HUES48 (cell line): Measurements from ENCODE around the gene NCKAP1.
"Not testable (repeated sequence)": the region's sequence is repeated elsewhere in the genome, so short reads cannot be mapped to it uniquely, and the experiment has no call there.

Experiments
- H3K27ac ChIP-seq: one replicate; pipeline ENCODE4 v1.7.0; 2013; ENCODE audit warnings: low read depth, low read length, inconsistent platforms
- H3K27me3 ChIP-seq: 2 replicates; pipeline ENCODE4 v1.6.1; 2013; ENCODE audit warnings: mild to moderate bottlenecking, low read length; ENCODE audit not compliant: control insufficient read depth, insufficient read depth
- H3K36me3 ChIP-seq: 2 replicates; pipeline ENCODE4 v1.6.1; 2013; ENCODE audit warnings: low read length; ENCODE audit not compliant: control insufficient read depth, insufficient read depth
- H3K4me1 ChIP-seq: 2 replicates; pipeline ENCODE4 v1.6.1; 2013; ENCODE audit warnings: mild to moderate bottlenecking, low read length; ENCODE audit not compliant: control insufficient read depth, insufficient read depth
- H3K4me3 ChIP-seq: 2 replicates; pipeline ENCODE4 v1.5.1; 2013; ENCODE audit warnings: mild to moderate bottlenecking, low read depth, low read length
- H3K9ac ChIP-seq: 2 replicates; pipeline ENCODE4 v1.6.1; 2013; ENCODE audit warnings: mild to moderate bottlenecking, low read depth, low read length, moderate library complexity
- H3K9me3 ChIP-seq: 2 replicates; pipeline ENCODE4 v1.6.1; 2013; ENCODE audit warnings: low read length; ENCODE audit not compliant: control insufficient read depth, insufficient read depth

Gene NCKAP1

GRCh38 chr2:182999348-183000028 lies 38.8 kb downstream of the NCKAP1 start:
- no peak overlapping the region for H3K4me3 ChIP-seq
- no peak overlapping the region for H3K27ac ChIP-seq
- no peak overlapping the region for H3K9ac ChIP-seq
- H3K36me3 ChIP-seq = peaks cover 78% of the 10 kb centered on the region
- H3K9me3 ChIP-seq = no peaks in the 10 kb centered on the region
- no peaks in the 10 kb centered on the region for H3K27me3 ChIP-seq
- H3K4me1 ChIP-seq = peaks cover 19% of the 10 kb centered on the region

- H3K27me3 ChIP-seq = no peaks in the 10 kb centered on the region
- no peaks in the 10 kb centered on the region for H3K4me1 ChIP-seq
- no peak overlapping the region for H3K4me3 ChIP-seq
- H3K27ac ChIP-seq = no peak overlapping the region
- H3K9ac ChIP-seq = no peak overlapping the region
- no peaks in the 10 kb centered on the region for H3K9me3 ChIP-seq
- peaks cover 76% of the 10 kb centered on the region for H3K36me3 ChIP-seq
These were observed 43.9 kb downstream of the NCKAP1 start for GRCh38 chr2:182994228-182994912.

GRCh38 chr2:182982941-182983340 lies 55.3 kb downstream of the NCKAP1 start:
- no peaks in the 10 kb centered on the region for H3K27me3 ChIP-seq
- no peaks in the 10 kb centered on the region for H3K4me1 ChIP-seq
- H3K36me3 ChIP-seq = peaks cover 83% of the 10 kb centered on the region

GRCh38 chr2:182981475-182981874 lies 56.8 kb downstream of the NCKAP1 start:
- not testable (repeated sequence) for H3K27ac ChIP-seq, H3K9me3 ChIP-seq, H3K9ac ChIP-seq, H3K4me1 ChIP-seq, H3K27me3 ChIP-seq, H3K4me3 ChIP-seq
- peaks cover 90% of the 10 kb centered on the region for H3K36me3 ChIP-seq

More at GRCh38 chr2:182982941-182983340, 55.3 kb downstream of the NCKAP1 start:
- H3K9me3 ChIP-seq = no peaks in the 10 kb centered on the region
- H3K27ac ChIP-seq = no peak overlapping the region
- H3K9ac ChIP-seq = no peak overlapping the region
- H3K4me3 ChIP-seq = no peak overlapping the region

GRCh38 chr2:182980652-182981051 lies 57.6 kb downstream of the NCKAP1 start:
- Histone ChIP-seq H3K27ac (no peak overlapping the region), H3K4me3 (no peak overlapping the region), H3K36me3 (peaks cover 90% of the 10 kb centered on the region), H3K9me3 (no peaks in the 10 kb centered on the region), H3K4me1 (no peaks in the 10 kb centered on the region), H3K27me3 (no peaks in the 10 kb centered on the region), H3K9ac (no peak overlapping the region)

- Histone ChIP-seq H3K36me3 (peaks cover 90% of the 10 kb centered on the region), H3K4me3 (no peak overlapping the region), H3K27me3 (no peaks in the 10 kb centered on the region), H3K9me3 (no peaks in the 10 kb centered on the region), H3K27ac (no peak overlapping the region), H3K9ac (no peak overlapping the region), H3K4me1 (no peaks in the 10 kb centered on the region)
These were observed 58.1 kb downstream of the NCKAP1 start for GRCh38 chr2:182980115-182980514.

GRCh38 chr2:182977463-182977862 lies 60.8 kb downstream of the NCKAP1 start:
- no peak overlapping the region for H3K27ac ChIP-seq
- H3K27me3 ChIP-seq = no peaks in the 10 kb centered on the region
- peaks cover 91% of the 10 kb centered on the region for H3K36me3 ChIP-seq
- H3K4me3 ChIP-seq = no peak overlapping the region
- no peak overlapping the region for H3K9ac ChIP-seq
- no peaks in the 10 kb centered on the region for H3K9me3 ChIP-seq
- no peaks in the 10 kb centered on the region for H3K4me1 ChIP-seq

- Histone ChIP-seq H3K27ac (no peak overlapping the region), H3K9ac (no peak overlapping the region), H3K36me3 (peaks cover 75% of the 10 kb centered on the region), H3K9me3 (no peaks in the 10 kb centered on the region), H3K4me3 (no peak overlapping the region), H3K27me3 (no peaks in the 10 kb centered on the region), H3K4me1 (no peaks in the 10 kb centered on the region)
These were observed 64.6 kb downstream of the NCKAP1 start for GRCh38 chr2:182973441-182974352.

- no peaks in the 10 kb centered on the region for H3K9me3 ChIP-seq
- H3K36me3 ChIP-seq = peaks cover 73% of the 10 kb centered on the region
- H3K4me3 ChIP-seq = no peak overlapping the region
- H3K9ac ChIP-seq = no peak overlapping the region
- no peaks in the 10 kb centered on the region for H3K4me1 ChIP-seq
- H3K27ac ChIP-seq = no peak overlapping the region
- H3K27me3 ChIP-seq = no peaks in the 10 kb centered on the region
These were observed 65.7 kb downstream of the NCKAP1 start for GRCh38 chr2:182972548-182972942.

GRCh38 chr2:182971820-182972547 lies 66.3 kb downstream of the NCKAP1 start:
- H3K27me3 ChIP-seq = no peaks in the 10 kb centered on the region
- peaks cover 73% of the 10 kb centered on the region for H3K36me3 ChIP-seq
- H3K4me3 ChIP-seq = no peak overlapping the region
- H3K9me3 ChIP-seq = no peaks in the 10 kb centered on the region
- H3K27ac ChIP-seq = no peak overlapping the region
- H3K9ac ChIP-seq = no peak overlapping the region
- H3K4me1 ChIP-seq = no peaks in the 10 kb centered on the region
